IMR-90 (cell line): ENCODE results near the gene SCG5. TPM values are rescaled to one million over a fixed set of nuclear protein-coding genes. Genes with fewer than 3 reads are reported as not detected.

Experiments
- ATAC-seq: fragments of 200-7000 bp; cut with Tn5 transposase; 2 replicates; pipeline ENCODE4 v1.9.1; 2020; ENCODE audit warnings: low read depth, mild to moderate bottlenecking, moderate library complexity
- BruUV-seq: library from RNA; stranded (reverse); fragments of 400-500 nt; replicated peaks from 2 replicates; lab custom pipeline; 2021; lab: Mats Ljungman, UMichigan
- CTCF ChIA-PET: fragments of 300-600 bp; formaldehyde crosslinking; extraction: SDS; loops from one replicate; lab custom pipeline; 2021; ENCODE audit warnings: antibody characterized with exemption; lab: Yijun Ruan, JAX
- POLR2A ChIA-PET: fragments of 300-600 bp; sonication (Branson Sonifier 250); formaldehyde crosslinking; loops from one replicate; lab custom pipeline; 2022; ENCODE audit warnings: antibody characterized with exemption; ENCODE audit not compliant: unreplicated experiment; lab: Charles Lee
- DNase-seq: peaks from one replicate; pipeline ENCODE4 v3.0.0; 2013
- H2AFZ ChIP-seq: replicated peaks from 2 replicates; pipeline ENCODE3; 2013; ENCODE audit warnings: low read length, mild to moderate bottlenecking; ENCODE audit not compliant: poor library complexity
- H2AK5ac ChIP-seq: 2 replicates; pipeline ENCODE4 v1.6.1; 2013; ENCODE audit warnings: low read depth, low read length, inconsistent platforms
- H2AK9ac ChIP-seq: replicated peaks from 2 replicates; pipeline ENCODE3; 2013; ENCODE audit warnings: mild to moderate bottlenecking, low read depth, low read length, moderate library complexity; ENCODE audit not compliant: poor library complexity
- H2BK120ac ChIP-seq: 2 replicates; pipeline ENCODE4 v1.6.1; 2013; ENCODE audit warnings: low read depth, low read length, inconsistent platforms
- H2BK15ac ChIP-seq: 3 replicates; pipeline ENCODE4 v1.6.1; 2013; ENCODE audit warnings: low read depth, low read length, inconsistent platforms
- H2BK20ac ChIP-seq: 2 replicates; pipeline ENCODE4 v1.6.1; 2013; ENCODE audit warnings: low read depth, mild to moderate bottlenecking, inconsistent platforms, low read length, moderate library complexity
- H2BK5ac ChIP-seq: 2 replicates; pipeline ENCODE4 v1.6.1; 2013; ENCODE audit warnings: mild to moderate bottlenecking, low read depth, low read length, inconsistent platforms; ENCODE audit not compliant: poor library complexity, severe bottlenecking
- H3K14ac ChIP-seq: replicated peaks from 2 replicates; pipeline ENCODE4 v1.6.1; 2013; ENCODE audit warnings: low read depth, low read length, inconsistent platforms
- H3K18ac ChIP-seq: 2 replicates; pipeline ENCODE4 v1.6.1; 2013; ENCODE audit warnings: low read depth, low read length, control low read depth
- H3K23ac ChIP-seq: 2 replicates; pipeline ENCODE4 v1.6.1; 2013; ENCODE audit warnings: low read depth, low read length, inconsistent platforms
- H3K27ac ChIP-seq: 2 replicates; pipeline ENCODE4 v1.5.1; 2013; ENCODE audit warnings: mild to moderate bottlenecking, control low read depth, low read length; ENCODE audit not compliant: insufficient read depth
- H3K27me3 ChIP-seq: 2 replicates; pipeline ENCODE4 v1.6.1; 2013; ENCODE audit warnings: low read length; ENCODE audit not compliant: control insufficient read depth, insufficient read depth
- H3K36me3 ChIP-seq: 2 replicates; pipeline ENCODE4 v1.6.1; 2013; ENCODE audit warnings: low read length, mixed read lengths; ENCODE audit not compliant: control insufficient read depth, insufficient read depth
- H3K4ac ChIP-seq: 2 replicates; pipeline ENCODE4 v1.6.1; 2013; ENCODE audit warnings: low read depth, low read length, inconsistent platforms
- H3K4me1 ChIP-seq: 2 replicates; pipeline ENCODE4 v1.6.1; 2013; ENCODE audit warnings: low read length, mixed read lengths; ENCODE audit not compliant: control insufficient read depth, insufficient read depth
- H3K4me2 ChIP-seq: 2 replicates; pipeline ENCODE4 v1.6.1; 2013; ENCODE audit warnings: low read depth, mild to moderate bottlenecking, control low read depth, low read length, moderate library complexity
- H3K4me3 ChIP-seq: 2 replicates; pipeline ENCODE4 v1.5.1; 2013; ENCODE audit warnings: low read depth, mild to moderate bottlenecking, control low read depth, low read length, moderate library complexity; ENCODE audit not compliant: insufficient read depth
- H3K56ac ChIP-seq: 2 replicates; pipeline ENCODE4 v1.6.1; 2013; ENCODE audit warnings: low read length, inconsistent platforms; ENCODE audit not compliant: insufficient read depth; ENCODE audit errors: extremely low read depth
- H3K79me1 ChIP-seq, 2 experiments: 2 replicates each; pipeline ENCODE4 v1.6.1; 2013; ENCODE audit warnings: low read length in 2 of 2, inconsistent platforms in 1 of 2, low read depth in 1 of 2
- H3K9ac ChIP-seq: 2 replicates; pipeline ENCODE4 v1.6.1; 2013; ENCODE audit warnings: low read depth, low read length, control low read depth
- H3K9me1 ChIP-seq: 2 replicates; pipeline ENCODE4 v1.6.1; 2013; ENCODE audit warnings: low read length, inconsistent platforms; ENCODE audit not compliant: insufficient read depth
- H3K9me3 ChIP-seq: 2 replicates; pipeline ENCODE4 v1.6.1; 2013; ENCODE audit warnings: low read length; ENCODE audit not compliant: control insufficient read depth, insufficient read depth
- H4K20me1 ChIP-seq: 2 replicates; pipeline ENCODE4 v1.6.1; 2013; ENCODE audit warnings: low read length, inconsistent platforms; ENCODE audit not compliant: insufficient read depth
- H4K5ac ChIP-seq: 2 replicates; pipeline ENCODE4 v1.6.1; 2013; ENCODE audit warnings: mild to moderate bottlenecking, low read depth, low read length, control low read depth
- H4K8ac ChIP-seq, 2 experiments: 2 replicates each; pipeline ENCODE4 v1.6.1; 2013; ENCODE audit warnings: low read depth in 2 of 2, low read length in 2 of 2, control low read depth in 1 of 2, inconsistent platforms in 1 of 2
- H4K91ac ChIP-seq: 2 replicates; pipeline ENCODE4 v1.6.1; 2013; ENCODE audit warnings: low read depth, low read length, inconsistent platforms; ENCODE audit not compliant: insufficient read depth
- BHLHE40 ChIP-seq: fragments of 150-350 bp; IDR thresholded peaks from 2 replicates; pipeline ENCODE4 v1.6.1; 2016; ENCODE audit warnings: mild to moderate bottlenecking, low read depth, low read length
- CEBPB ChIP-seq: IDR thresholded peaks from 2 replicates; pipeline ENCODE4 v1.6.1; 2012; ENCODE audit warnings: low read depth, low read length, improper control_type of control experiment
- CHD1 ChIP-seq: IDR thresholded peaks from 2 replicates; pipeline ENCODE4 v1.6.1; 2012; ENCODE audit warnings: low read depth, low read length, improper control_type of control experiment
- CTCF ChIP-seq: conservative IDR thresholded peaks from 2 replicates; pipeline ENCODE4 v1.5.1; 2012; ENCODE audit warnings: mild to moderate bottlenecking, low read depth, low read length, improper control_type of control experiment
- MAFK ChIP-seq: IDR thresholded peaks from 2 replicates; pipeline ENCODE4 v1.6.1; 2012; ENCODE audit warnings: low read depth, low read length, improper control_type of control experiment
- MAZ ChIP-seq: IDR thresholded peaks from 2 replicates; pipeline ENCODE4 v1.6.1; 2012; ENCODE audit warnings: low read depth, mild to moderate bottlenecking, low read length, improper control_type of control experiment, moderate library complexity, borderline replicate concordance
- MXI1 ChIP-seq: IDR thresholded peaks from 2 replicates; pipeline ENCODE4 v1.6.1; 2012; ENCODE audit warnings: low read depth, mild to moderate bottlenecking, low read length, moderate library complexity, borderline replicate concordance
- NFE2L2 ChIP-seq: fragments of 150-350 bp; IDR thresholded peaks from 2 replicates; pipeline ENCODE4 v1.6.1; 2016; ENCODE audit warnings: low read depth, mild to moderate bottlenecking, low read length
- POLR2A ChIP-seq: IDR thresholded peaks from 2 replicates; pipeline ENCODE4 v1.6.1; 2012; ENCODE audit warnings: mild to moderate bottlenecking, low read depth, low read length
- RAD21 ChIP-seq: IDR thresholded peaks from 2 replicates; pipeline ENCODE4 v1.6.1; 2012; ENCODE audit warnings: low read length, improper control_type of control experiment
- RCOR1 ChIP-seq: IDR thresholded peaks from 2 replicates; pipeline ENCODE4 v1.6.1; 2012; ENCODE audit warnings: mild to moderate bottlenecking, low read length, improper control_type of control experiment; ENCODE audit not compliant: insufficient replicate concordance
- RFX5 ChIP-seq: IDR thresholded peaks from 2 replicates; pipeline ENCODE4 v1.8.0; 2012; ENCODE audit warnings: low read depth, mild to moderate bottlenecking, low read length, moderate library complexity
- SMC3 ChIP-seq: fragments of 150-350 bp; IDR thresholded peaks from 2 replicates; pipeline ENCODE4 v1.6.1; 2016; ENCODE audit warnings: low read depth, mild to moderate bottlenecking, antibody characterized with exemption, low read length, moderate library complexity
- WGBS, 2 experiments: methylation state at CpG; one replicate each; pipeline versions ENCODE4 v1.1.5 to v1.1.7; 2013; ENCODE audit warnings: missing lambda C conversion rate in 2 of 2; ENCODE audit not compliant: insufficient read length in 1 of 2; ENCODE audit errors: extremely low coverage in 2 of 2; 5-methylcytosine and 5-hydroxymethylcytosine counted together
- dilution Hi-C: fragments of 300-500 bp; cut with HindIII; formaldehyde crosslinking; loops from one replicate; pipeline ENCODE4 v1.14.3; 2018; ENCODE audit warnings: low sequenced_read_pairs; ENCODE audit not compliant: unreplicated experiment
- in situ Hi-C: fragments of 300-500 bp; cut with MboI; formaldehyde crosslinking; loops from 3 replicates; pipeline ENCODE4 v1.14.3; 2019; ENCODE audit warnings: low sequenced_read_pairs, inconsistent platforms, mixed read lengths
- intact Hi-C: fragments of 100-400 bp; cut with micrococcal nuclease; formaldehyde crosslinking; loops from 2 replicates; pipeline ENCODE4 v1.10.0; 2022
- polyA plus RNA-seq, 3 experiments: library from polyadenylated mRNA; depleted of rRNA; stranded (reverse); fragments of >200 nt; gene quantifications; 2 replicates each; pipeline ENCODE4 v1.2.3, GENCODE V29; 2012; ENCODE audit warnings: low replicate concordance in 1 of 3
- total RNA-seq: library from RNA; depleted of rRNA; stranded (reverse); fragments of >200 nt; gene quantifications from 2 replicates; pipeline ENCODE4 v1.2.3, GENCODE V29; 2012
- TF ChIP-seq, protein P1 (sequence below): fragments of 150-350 bp; IDR thresholded peaks from 2 replicates; pipeline ENCODE4 v1.6.1; 2017; ENCODE audit warnings: mild to moderate bottlenecking, antibody characterized with exemption, low read length, low read depth

The SCG5 gene
- total and polyA plus RNA-seq, 2 of the 4 experiments (the other 2 are of a cell fraction) = 7.9 to 16.8 TPM

DNA sequence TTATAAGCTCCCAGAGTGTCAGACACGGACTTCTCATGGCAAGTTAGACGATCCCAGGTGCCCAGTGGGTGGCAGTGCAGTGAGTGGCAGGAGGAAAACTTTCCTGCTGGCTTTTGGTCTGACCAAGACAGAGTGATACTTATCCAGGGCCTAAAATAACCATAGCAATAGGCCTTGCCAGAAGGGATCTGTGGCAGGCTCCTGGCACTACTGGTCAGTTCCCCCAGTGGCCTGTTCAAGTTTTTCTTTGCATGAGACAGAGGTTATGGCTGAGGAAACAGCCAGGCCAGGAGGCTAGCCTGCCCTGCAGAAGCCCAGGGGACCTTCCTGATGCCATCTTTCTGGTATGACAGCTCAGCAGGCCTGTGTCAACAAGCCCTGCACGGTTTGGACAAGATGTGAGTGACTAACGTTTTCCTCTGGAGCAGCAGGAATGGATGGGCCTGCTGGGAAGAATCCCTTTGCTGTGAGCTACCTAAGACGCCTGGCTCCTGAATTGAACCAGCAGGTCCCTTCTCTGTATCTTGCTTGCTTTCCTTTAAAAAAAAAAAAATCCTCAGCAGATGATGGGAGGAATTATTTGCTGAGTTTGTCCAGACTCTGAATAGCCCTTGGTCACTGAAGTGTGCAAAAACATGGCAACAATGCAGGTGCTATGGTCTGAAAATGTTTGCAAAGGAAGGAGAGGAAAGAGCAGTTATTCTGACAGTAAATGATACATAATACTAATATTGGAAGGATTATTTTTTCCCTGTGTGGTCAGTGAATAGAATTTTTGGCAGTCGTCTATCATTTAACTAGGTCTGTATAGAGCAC, 18.0 kb downstream of the SCG5 start:
- Histone ChIP-seq H3K23ac (no peak overlapping the region), H4K20me1 (no peaks in the 10 kb centered on the region), H3K9ac (no peak overlapping the region), H2AK5ac (peak overlapping the region; percentile 98), H2BK20ac (peak overlapping the region; percentile 54; the same call in 1 of the 2 replicates), H3K9me3 (no peaks in the 10 kb centered on the region), H3K27me3 (no peaks in the 10 kb centered on the region), H3K4me3 (no peak overlapping the region), H3K18ac (peak overlapping the region; percentile 19; the same call in 1 of the 2 replicates), H3K79me1 (peaks cover 14 to 35% of the 10 kb centered on the region in 2 experiments), H4K5ac (peak overlapping the region; percentile 0; the same call in 1 of the 2 replicates), H3K4ac (peak overlapping the region; percentile 87), H4K8ac (peak overlapping the region; percentile 42 to 77), H3K14ac (peak overlapping the region; percentile 74; the same call in 1 of the 2 replicates), H2AFZ (peak overlapping the region; percentile 58), H2BK5ac (peak overlapping the region; percentile 28), H3K36me3 (no peaks in the 10 kb centered on the region), H3K56ac (peak overlapping the region; percentile 58; the same call in 1 of the 2 replicates), H3K4me1 (peaks cover 5% of the 10 kb centered on the region), H2BK15ac (peak overlapping the region; percentile 55; the same call in 1 of the 3 replicates), H3K27ac (peak overlapping the region; percentile 38; the same call in 1 of the 2 replicates), H2BK120ac (peak overlapping the region; percentile 91), H3K9me1 (peaks cover 10% of the 10 kb centered on the region), H2AK9ac (peak overlapping the region; percentile 11), H4K91ac (peak overlapping the region; percentile 69), H3K4me2 (no peak overlapping the region)
- 5% methylated on average over 2 of the region's 6 CpGs; no CpG with 5 or more reads in 1 of the 2 experiments for WGBS, 2 experiments
- peak; percentile 86 for DNase-seq
- in situ Hi-C loops = loop anchor here (5.0 to 10.0 kb wide), 2 partner anchors 55 to 333 kb away; partner anchors contain the start of gene GREM1
- BruUV-seq = no TSS peak
- intact Hi-C loops = loop anchor here (5.0 kb wide), 1 partner anchor 183 kb away; no protein-coding TSS in a partner anchor
- POLR2A ChIA-PET = no interaction called here
- dilution Hi-C loops = no loop called here
- ATAC-seq = peak; percentile 87
- CTCF ChIA-PET = interaction anchor here (0.8 to 1.8 kb wide), 6 partner anchors 11 to 337 kb away, joined by 3 to 8 read pairs (median 4); no protein-coding TSS in a partner anchor
- no peak for TF ChIP-seq CTCF
- no peak for TF ChIP-seq NFE2L2
- TF ChIP-seq MAFK = peak; percentile 27; the same call in 1 of the 2 replicates
- TF ChIP-seq CHD1 = no peak
- no peak for TF ChIP-seq CEBPB
- no peak for TF ChIP-seq POLR2A
- no peak for TF ChIP-seq MXI1
- peak; percentile 89 for TF ChIP-seq BHLHE40
- no peak for TF ChIP-seq SMC3
- TF ChIP-seq, protein P1, sequence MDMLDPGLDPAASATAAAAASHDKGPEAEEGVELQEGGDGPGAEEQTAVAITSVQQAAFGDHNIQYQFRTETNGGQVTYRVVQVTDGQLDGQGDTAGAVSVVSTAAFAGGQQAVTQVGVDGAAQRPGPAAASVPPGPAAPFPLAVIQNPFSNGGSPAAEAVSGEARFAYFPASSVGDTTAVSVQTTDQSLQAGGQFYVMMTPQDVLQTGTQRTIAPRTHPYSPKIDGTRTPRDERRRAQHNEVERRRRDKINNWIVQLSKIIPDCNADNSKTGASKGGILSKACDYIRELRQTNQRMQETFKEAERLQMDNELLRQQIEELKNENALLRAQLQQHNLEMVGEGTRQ = no peak
- 0 out of 2 replicates have a peak, but pooled peaks have one; percentile 12 for TF ChIP-seq RAD21
- no peak for TF ChIP-seq RFX5
- TF ChIP-seq RCOR1 = no peak
- TF ChIP-seq MAZ = no peak
